Non-pigmented ciliary epithelial cell (primary cell): ENCODE data around the gene PLEKHA7.
"Not testable (repeated sequence)": the region's sequence is repeated elsewhere in the genome, so short reads cannot be mapped to it uniquely, and the experiment has no call there.

ENCODE experiments used
- DNase-seq: peaks from one replicate; pipeline ENCODE4 v3.0.0-alpha.2; 2010; ENCODE audit warnings: low read depth

Gene PLEKHA7

DNA sequence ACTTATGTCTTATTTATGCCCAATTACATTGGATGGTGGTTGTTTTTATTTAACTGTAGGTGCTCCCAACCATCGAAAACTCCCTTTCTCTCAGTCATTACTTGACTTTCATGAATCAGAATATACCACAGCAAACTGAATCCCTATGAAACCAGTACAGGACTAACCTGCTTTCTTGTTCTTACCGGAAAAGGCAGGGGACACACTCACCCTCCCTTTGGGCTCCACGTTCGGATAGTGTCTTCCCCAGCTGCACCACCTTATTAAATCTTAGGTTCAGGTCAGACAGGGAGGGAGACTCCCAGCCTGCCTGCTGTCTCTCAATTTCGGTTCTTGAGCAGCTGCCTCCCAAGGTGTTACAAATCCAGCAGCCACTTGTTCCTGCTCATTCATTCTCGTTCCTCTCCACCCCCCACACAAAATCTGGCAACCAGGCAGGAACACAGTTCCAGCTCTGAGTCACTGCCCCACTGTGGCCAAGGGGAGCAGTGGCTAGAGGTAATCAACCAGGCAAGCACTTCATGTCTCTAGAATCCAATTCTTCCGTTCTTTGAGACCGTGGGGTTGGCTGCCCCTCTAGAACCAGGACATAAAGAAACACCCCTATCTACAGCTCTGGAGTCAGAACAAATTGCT, 133.0 kb downstream of the PLEKHA7 start:
- DNase-seq: no peak

DNA sequence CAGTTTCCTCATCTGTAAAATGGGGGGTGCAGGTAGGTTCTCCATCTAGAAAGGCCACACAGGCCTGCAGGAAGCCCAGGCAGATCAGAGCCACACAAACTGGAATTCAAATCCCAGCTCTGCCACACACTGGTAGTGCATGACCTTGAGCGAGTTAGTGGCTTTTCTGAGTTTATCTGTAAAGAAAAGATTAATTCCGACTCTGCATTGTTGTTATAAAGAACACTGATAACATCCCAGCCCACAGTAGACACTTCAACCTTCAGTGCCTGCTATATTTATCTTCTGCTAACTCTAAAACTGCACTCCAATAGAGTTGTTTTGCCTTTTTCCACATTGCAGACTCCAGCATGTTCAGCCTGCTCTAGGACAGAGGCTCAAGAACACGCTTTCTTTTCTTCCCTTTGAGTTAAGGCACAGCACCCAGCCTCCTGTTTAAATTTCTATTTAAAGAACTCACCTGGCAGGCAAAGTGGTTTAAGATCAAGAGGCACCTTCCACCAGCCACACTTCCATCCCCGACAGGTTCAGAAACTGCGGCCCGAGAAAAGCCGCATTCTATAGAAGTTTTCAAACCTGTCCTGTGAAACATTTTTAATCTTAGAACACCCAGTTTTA, 133.9 kb downstream of the PLEKHA7 start:
- no peak for DNase-seq

DNA sequence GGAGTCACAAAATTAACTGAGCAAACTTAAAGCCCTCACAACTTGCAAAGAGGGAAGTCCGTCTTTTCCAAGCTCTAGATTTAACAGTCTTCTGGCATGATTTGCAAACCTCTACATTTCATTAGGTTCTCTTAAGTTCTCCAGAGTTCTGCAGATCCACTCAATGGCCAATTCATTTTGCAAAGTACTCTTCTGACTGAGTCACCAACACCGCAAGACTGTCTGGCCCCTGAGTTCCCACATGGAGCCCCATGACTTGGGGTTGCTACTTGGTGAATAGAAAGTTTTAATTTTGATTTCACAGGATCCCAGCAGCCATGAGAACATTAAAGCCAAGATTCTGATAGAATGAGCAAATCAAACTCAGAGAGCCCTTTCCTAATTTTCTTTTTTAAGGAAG, 134.5 kb downstream of the PLEKHA7 start:
- no peak for DNase-seq

DNA sequence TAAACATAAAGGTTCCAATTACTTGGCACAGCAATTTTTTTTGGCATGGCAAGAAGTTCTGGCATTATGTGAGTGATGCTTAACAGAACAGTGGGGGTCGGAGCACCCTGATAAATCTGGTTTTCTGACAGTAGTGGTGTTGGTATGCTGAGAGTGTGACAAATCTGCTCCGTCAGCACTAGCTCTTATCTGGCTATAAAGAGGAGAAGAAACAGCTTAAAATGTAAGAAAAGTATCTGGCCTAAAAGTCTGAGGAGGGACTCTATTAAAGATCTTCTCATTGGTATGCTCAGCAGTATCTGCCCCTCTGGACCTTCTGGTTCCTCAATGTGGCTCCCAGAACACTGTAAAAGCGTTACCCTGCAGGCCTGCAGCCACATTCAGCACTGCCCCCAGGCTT, 137.4 kb downstream of the PLEKHA7 start:
- no peak for DNase-seq

GRCh38 chr11:16876053-16876752, 138.0 kb downstream of the PLEKHA7 start:
- DNase-seq: no peak

GRCh38 chr11:16874275-16874975, 139.8 kb downstream of the PLEKHA7 start:
- DNase-seq: no peak

GRCh38 chr11:16873289-16873688, 140.9 kb downstream of the PLEKHA7 start:
- no peak for DNase-seq

DNA sequence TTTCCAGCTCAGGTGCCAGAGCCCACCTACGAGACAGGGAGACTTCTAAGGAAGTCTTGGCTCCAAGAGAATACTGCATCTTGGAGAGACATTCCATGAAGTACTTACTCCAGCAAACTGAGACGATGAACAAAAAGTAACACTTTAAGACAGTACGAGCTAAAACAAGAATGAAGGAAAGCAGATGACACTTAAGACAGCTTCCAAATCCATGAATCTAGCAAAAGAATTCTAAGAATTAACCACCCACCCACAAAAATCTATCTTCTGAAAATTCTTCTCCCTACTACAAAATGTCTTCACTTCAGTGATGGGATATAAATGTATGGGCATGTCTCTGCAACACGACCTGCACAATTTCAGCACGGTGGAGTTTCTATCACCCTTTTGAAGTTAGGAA, 142.8 kb downstream of the PLEKHA7 start:
- DNase-seq: no peak

DNA sequence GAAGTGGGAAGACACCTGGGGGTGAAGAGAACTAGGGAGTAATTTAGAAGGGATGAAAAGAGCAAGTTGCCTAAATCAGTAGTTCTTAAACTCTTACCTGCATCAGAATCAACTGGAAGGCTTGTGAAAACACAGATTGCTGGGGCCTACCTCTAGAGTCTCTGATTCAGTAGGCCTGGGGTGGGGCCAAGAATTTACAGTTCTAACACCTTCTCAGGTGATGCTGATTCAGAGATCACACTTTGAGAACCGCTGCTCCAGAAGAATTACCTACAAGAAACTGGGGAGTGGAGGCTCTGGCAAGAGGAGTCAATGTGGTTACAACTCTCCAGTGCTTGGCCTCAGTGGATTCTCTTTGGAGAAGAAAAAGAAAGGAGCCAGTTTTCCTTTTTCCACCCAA, 147.1 kb downstream of the PLEKHA7 start:
- DNase-seq: no peak

- DNase-seq: not testable (repeated sequence)
These were observed 149.8 kb downstream of the PLEKHA7 start for GRCh38 chr11:16864428-16864827.

GRCh38 chr11:16863389-16863788, 150.8 kb downstream of the PLEKHA7 start:
- DNase-seq: no peak

GRCh38 chr11:16862726-16863125, 151.5 kb downstream of the PLEKHA7 start:
- no peak for DNase-seq

- no peak for DNase-seq
These were observed 152.4 kb downstream of the PLEKHA7 start for GRCh38 chr11:16861862-16862261.

- no peak for DNase-seq
These were observed 153.6 kb downstream of the PLEKHA7 start for GRCh38 chr11:16860617-16861016.

- DNase-seq: no peak
These were observed 154.6 kb downstream of the PLEKHA7 start for GRCh38 chr11:16859651-16860050.

- no peak for DNase-seq
These were observed 157.0 kb downstream of the PLEKHA7 start for GRCh38 chr11:16857186-16857585.

GRCh38 chr11:16856022-16856471, 158.2 kb downstream of the PLEKHA7 start:
- DNase-seq: no peak

DNA sequence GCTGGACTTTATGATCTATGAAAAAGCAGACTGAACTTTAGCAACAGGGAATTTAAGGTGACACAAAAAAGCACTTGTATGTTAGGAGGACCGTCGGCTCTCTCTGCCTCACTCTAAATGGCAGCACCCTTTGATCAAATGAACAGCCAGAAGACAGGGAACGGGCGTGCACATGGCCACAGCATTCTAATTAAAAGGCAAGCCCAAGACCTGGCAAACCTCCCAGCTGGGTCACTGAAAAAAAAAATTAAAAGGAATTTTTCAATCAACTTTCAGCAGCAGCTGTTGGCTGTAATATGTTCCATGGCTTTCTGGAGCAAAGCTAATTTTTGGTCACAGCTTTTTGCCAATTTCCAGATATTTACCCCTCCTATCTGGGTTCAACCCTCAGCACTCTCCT, 159.2 kb downstream of the PLEKHA7 start:
- no peak for DNase-seq

DNA sequence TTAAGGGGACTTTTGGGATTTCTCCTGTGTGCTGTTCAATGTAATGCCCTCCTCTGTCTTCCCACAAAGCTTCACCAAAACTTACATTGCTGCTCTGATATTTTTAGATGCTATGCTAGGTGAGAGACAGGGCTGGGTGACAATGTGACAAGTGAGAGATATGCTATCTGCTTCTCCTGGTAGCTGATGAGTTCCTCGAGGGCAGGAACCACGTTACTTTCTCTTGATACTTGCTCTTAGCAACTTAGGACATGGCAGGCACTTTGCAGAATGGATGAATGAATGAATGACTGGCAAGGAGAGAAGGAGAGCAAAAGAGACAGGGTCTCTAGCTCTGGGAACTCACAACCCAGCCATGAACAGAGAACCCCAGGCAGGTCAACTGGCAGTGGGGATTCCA, 160.4 kb downstream of the PLEKHA7 start:
- no peak for DNase-seq

DNA sequence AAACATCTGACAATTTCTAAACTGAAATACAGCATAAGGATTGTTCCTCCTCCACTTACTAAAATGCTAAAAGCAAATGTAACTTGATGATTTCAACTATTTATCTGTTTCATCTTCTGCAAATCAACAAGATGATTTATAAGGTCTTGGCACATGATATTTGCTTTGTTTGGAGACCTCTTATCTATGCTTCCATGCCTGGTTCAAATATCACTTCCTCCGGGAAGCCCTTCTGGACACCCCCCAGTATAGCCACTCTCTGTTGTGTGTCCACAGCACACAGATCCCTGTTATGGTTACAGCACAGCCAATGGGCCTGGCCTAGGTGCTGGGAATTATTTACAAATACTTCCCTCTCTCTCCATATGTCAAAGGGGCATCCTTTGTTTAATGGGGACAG, 160.9 kb downstream of the PLEKHA7 start:
- no peak for DNase-seq

DNA sequence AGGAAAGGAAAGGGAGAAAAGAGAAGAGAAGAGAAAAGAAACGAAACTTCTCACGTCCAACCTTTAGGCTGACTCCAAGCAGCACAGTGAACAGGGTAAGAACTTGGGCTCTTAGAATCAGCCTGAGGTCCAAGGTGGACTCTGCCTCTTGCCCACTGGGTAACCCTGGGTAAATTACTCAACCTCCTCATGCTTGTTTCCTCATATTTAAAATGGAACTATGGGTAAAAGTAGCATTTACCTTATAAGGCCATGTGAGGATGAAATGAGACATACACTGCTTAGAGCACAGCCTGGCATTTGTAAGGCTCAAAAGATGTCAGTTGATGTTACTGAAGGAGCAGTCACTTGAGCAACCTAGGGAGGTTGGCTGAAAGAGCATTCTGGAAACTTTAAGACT, 167.9 kb downstream of the PLEKHA7 start:
- no peak for DNase-seq

- no peak for DNase-seq
These were observed 169.9 kb downstream of the PLEKHA7 start for GRCh38 chr11:16844268-16844771.

DNA sequence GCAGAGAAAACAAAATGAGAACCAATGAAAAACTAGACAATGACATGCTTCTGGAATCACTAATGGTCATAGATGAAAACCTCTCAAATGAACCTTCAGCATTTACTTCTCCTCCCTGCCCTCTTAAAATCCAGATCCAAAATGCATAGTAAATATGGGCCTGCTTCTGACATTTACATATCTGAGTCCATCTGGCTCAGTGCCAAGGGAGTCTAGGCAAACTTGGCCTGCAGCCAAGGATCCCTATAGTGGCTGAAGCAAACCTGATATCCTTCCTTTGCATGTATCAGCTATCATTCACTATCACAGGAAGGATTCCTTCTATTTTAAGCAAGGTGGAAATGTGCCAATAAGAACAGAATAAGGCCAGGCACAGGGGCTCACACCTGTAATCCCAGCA, 170.9 kb downstream of the PLEKHA7 start:
- DNase-seq: no peak
